ENCODE measurements around the gene RBAK.
"Not testable (repeated sequence)": the region's sequence is repeated elsewhere in the genome, so short reads cannot be mapped to it uniquely, and the experiment has no call there.

The RBAK gene

DNA sequence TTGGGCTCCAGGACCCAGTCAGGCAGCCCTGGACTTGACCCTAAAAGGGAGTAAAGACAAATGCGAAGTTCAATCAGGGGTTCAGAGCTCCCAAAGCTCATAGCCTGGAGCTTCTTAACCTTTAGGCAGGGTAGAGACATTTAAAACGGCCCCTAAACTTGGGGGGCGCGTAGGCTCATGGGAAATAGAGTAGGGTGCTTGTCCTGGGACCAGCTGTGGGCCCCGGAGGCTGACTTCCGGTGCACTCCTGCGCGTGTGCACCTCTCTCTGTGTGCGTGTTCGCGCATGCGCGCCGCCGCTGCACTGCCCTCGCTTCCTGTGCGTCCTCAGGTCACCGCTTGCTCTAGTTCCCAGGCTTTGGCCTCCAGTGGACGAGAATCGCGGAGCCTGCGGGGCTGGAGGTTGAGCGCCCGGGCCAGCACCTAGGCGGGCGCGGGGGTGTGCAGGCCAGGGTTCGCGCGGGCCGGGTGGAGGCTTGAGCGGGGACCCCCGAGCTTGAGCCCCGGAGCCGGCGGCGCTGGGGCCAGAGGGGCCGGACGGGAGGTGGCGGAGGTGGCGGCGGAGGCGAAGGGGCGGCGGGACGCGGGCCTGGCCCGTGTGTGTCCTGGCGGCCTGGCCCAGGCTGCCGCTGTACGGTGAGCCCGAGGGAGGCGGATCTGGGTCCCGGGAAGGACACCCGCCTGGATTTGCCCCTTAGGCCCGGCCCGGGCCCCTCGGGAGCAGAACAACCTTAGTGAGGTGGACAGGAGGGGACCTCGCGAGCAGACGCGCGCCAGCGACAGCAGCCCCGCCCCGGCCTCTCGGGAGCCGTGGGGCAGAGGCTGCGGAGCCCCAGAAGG, at the start of gene RBAK:
TSS of gene RBAK (plus strand) at position 303 of the 839 bp plus-strand sequence. CDS start 2,217 bp downstream, outside the sequence.
- peak; percentile 36 to 57 for DNase-seq

DNA sequence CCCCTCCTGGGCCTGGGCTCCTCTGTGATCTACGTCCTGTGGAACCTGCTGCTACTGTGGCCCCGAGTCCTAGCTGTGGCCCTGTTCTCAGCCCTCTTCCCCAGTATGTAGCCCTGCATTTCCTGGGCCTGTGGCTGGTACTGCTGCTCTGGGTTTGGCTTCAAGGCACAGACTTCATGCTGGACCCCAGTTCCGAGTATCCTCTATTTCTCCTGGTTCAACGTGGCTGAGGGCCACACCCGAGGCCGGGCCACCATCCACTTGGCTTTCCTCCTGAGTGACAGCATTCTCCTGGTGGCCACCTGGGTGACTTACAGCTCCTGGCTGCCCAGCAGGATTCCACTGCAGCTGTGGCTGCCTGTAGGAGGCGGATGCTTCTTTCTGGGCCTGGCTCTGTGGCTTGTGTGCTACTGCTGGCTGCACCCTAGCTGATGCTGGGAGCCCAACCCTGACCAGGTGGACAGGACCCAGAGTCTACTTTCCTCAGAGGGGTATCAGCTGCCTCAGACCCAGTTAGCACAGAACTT, 48.9 kb upstream of the RBAK start:
- no peak for DNase-seq

DNA sequence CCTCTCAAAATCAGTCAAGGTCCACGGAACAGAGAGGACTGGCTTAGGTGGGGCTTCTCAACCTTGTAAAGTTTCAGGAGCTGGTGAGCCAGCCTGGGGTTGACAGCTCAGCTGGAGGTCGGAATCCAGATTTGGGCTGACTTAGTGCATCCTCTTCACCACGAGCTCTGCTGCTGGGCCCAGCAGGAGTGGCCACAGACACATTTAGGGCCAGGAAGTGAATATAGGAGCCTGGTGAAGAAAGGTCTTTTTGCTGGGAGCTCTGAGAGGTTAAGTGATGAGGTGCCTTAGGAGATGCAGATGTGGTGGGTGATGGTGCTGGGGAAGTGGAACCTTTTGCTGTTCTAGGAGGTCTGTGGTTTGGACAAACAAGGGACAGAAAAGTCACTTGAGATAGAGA, 47.4 kb upstream of the RBAK start:
- no peak for DNase-seq

DNA sequence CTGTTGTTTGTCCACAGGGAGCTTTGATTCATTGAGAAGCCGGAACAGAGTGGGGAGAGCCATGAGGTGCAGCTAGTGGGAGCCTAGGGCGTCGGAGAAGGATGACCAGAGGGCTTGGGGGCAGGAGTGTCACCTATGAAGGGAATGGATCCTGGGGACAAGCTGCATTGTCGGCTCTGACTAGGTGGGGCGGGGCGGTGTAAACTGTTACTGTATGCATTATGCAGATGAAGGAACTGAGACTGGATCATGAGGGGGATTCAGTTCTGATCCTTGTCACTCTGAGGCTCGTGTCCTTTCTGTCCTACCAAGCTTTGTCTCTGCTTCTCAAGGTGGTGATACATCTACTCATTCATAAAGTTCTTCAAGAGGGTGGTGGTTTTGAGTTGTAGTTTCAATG, 46.8 kb upstream of the RBAK start:
- no peak for DNase-seq

DNA sequence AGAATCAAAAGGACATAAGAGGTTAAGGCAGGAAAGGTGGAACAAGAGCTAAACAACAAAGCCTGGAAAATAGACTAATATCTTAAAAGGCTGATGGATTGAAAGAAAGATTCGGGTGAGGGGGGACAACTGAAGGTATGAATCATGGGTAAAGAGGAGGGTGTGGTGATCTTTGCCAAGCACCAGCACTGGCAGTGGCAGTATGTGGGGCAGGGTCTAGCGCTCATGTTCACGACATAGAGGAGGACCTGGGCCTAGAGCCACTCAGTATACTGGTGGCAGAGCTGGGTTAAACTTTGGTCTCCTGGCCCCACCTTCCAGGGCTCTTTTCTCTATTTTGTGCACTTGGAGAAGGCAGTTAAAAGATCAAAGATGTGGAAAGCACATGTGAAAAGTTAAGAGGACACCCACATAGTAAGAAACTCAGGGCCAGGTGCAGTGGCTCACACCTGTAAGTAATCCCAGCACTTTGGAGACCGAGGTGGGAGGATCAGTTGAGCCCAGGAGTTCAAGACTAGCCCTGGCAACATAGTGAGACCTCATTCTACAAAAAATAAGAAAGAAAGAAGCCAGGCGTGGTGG, 46.2 kb upstream of the RBAK start:
- DNase-seq: no peak

DNA sequence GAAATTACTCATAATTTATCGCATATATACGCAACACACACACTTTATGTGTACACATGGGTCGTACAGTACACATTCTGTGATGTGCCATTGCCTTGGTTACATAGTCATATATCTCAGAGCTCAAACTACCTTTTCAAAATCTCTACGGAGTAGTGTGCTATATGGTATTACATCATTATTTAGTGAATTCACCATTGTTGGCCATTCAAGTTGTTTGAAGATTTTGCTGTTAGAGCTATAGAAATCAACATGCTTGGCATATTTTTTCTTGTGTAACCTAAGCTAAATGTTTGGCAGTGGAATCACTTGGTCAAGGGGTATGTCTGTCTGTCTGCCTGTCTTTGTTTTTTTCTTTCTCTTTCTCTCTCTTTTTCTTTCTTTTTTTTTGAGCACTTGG, 44.7 kb upstream of the RBAK start:
- no peak for DNase-seq

DNA sequence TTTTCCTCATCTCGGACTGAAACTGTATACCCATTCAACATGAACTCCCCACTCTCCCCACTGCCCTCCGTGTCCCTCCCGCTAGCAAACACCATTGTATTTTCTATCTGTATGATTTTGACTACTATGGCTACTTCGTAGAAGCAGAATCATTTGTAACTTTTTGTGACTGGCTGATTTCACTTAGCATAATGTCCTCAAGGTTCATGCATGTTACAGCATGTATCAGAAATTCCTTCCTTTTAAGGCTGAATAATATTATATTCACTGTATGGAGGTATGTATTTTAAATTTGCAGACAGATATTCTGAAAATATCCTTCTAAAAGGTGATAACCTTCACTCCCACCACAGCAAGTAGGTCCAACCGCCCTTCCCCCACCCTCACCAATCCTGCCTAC, 43.7 kb upstream of the RBAK start:
- DNase-seq: no peak

DNA sequence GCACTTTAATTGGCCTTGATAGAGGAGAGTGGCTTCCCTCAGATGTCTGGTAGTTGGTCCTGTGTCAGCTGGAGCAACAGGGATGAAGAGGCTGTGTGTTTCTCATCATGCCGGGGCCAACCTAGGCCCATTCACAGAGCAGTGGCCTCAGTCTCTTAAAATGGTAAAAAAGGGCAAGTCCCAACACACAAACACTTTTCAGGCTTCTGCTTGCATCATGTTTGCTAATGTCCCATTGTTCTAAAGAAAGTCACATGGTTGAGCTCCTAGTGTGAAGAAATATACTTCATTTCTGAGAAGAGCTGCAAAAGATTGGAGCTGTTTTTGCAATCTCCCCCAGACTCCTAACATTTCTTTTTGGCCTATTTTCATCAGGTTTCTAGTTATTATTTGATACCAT, 40.6 kb upstream of the RBAK start:
- DNase-seq: no peak

DNA sequence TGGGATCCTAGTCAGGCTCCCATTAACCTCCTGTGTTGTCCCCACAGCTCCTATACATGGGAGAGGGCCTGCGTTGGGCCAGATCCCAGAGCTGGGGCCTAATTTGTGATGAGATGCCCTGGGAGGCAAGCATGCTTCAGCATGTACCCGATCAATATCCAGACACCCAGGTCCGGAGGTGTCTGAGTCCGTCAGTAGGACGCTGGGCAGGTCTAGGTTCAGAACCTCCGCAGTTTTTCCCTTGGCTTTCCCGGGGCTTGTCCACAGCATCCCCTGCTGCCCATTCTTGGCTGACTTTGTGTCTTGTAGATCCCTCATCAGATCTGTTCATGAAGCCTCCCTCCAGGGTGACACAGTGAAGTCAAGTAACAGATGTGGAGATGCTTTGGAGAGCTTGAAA, 32.7 kb upstream of the RBAK start:
- no peak for DNase-seq

DNA sequence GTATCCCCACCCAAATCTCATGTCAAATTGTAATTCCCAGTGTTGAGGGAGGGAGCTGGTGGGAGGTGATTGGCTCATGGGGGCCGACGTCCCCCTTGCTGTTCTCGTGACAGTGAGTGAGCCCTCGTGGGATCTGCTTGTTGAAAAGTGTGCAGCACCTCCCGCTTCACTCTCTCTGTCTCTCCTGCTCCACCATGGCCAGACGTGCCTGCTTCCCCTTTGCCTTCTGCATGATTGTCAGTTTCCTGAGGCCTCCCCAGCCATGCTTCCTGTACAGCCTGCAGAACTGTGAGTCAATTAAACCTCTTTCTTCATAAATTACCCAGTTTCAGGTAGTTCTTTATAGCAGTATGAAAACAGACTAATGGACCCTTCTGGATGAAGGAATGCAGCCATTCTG, 29.7 kb upstream of the RBAK start:
- not testable (repeated sequence) for DNase-seq

DNA sequence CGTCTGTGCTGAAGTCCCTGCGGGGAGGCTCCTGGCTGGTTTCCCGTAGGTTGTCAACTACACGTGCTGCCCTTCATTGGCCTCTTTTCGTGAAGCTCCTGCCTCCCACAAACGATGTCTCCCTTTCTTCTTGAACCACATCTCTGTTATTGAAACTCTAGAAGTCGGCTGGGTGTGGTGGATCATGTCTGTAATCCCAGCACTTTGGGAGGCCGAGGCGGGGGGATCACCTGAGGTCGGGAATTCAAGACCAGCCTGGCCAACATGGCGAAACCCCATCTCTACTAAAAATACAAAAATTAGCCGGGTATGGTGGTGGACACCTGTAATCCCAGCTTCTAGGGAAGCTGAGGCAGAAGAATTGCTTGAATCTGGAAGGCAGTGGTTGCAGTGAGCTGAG, 28.0 kb upstream of the RBAK start:
- not testable (repeated sequence) for DNase-seq

DNA sequence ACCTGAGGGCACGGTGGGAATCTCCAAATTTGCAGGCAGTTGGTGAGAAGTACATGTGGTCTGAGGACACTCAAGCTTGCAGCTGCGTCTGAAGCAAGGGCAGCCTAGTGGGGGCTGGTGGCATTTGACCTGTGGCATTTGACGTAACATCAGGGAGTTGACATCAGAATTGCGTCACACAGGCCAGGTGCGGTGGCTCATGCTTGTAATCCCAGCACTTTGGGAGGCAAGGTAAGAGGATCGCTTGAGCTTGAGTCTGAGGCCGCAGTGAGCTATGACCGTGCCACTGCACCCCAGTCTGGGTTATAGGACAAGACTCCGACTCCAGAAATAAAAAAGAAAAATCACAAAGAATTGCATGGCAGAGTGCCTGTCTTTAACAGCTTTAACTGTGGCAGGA, 25.6 kb upstream of the RBAK start:
- no peak for DNase-seq

DNA sequence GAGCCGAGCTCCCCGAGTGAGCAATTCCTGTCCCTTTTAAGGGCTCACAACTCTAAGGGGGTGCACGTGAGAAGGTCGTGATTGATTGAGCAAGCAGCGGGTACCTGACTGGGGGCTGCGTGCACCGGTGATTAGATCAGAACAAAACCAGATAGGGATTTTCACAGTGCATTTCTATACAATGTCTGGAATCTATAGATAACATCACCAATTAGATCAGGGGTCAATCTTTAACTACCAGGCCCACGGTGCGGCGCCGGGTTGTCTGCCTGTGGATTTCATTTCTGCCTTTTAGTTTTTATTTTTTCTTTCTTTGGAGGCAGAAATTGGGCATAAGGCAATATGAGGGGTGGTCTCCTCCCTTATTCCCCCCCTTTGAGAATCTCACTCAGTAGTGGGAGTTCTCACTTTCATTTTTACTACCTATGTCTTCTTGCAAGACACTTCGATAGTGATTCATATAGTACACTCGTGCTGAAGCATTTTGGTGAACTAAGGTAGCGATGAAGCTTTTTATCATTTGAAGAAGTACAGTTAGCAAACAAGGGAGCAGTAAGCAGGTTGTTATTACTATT, 24.6 kb upstream of the RBAK start:
- DNase-seq: not testable (repeated sequence)

DNA sequence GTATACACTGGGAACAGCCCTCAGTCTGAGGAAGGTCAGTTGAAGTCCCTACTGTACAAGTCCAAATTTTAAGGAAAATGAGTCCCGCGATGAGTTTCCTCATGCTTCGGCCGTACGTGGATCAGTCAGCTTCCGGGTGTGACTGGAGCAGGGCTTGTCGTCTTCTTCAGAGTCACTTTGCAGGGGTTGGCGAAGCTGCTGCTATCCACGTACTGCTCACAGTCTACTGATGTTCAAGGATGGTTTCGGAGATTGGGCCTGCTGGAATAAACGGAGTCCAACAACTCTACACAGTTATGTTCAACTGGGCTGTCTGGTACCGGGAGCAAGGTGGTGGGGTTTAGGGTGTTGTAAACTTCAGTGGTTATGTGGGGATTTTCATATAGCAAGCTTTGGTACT, 22.0 kb upstream of the RBAK start:
- not testable (repeated sequence) for DNase-seq

DNA sequence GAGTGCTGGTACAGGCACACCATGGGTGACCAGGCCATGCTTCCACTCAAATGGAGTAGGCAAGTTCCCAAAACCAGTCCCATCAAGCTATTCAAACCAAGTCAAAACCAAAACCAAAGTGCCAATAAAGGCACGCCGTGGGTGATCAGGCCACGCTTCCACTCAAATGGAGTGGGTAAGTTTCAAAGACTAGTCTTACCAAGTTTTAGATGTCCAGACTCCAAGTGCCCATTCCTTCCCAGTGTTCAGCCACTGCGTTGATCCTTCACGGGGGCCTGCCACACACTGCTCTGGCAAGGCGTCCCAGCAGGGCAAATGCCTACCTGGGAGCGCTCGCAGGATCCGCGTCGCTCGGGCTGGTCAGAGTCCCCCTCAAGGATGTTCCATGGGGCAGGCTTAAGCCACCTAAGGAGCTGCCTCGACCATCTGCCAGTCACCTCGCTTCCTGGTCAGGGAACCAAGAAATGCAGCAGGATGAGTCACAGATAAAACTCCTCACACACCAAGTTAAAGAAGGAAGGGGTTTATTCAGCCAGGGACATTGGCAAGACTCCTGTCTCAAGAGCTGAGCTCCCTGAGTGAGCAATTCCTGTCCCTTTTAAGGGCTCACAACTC, 17.8 kb upstream of the RBAK start:
- not testable (repeated sequence) for DNase-seq

DNA sequence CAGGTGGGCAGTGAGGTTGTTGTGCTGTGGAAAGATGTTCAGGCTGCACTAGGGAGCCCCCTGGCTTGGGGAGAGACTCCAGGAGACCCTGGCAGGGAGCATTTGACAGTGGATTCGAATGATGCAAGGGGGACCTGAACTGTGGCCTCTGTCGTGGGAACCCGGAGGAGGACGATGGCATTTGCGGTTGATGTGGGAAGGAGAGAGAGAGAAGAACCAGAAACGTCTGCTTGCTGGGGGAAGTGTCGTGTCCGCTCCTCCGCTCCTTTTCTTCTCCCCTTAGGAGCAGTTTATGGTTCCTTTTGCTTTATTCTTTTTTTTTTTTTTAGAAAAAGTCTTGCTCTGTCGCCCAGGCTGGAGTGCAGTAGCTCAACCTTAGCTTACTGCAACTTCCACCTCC, 12.5 kb upstream of the RBAK start:
- DNase-seq: not testable (repeated sequence)

DNA sequence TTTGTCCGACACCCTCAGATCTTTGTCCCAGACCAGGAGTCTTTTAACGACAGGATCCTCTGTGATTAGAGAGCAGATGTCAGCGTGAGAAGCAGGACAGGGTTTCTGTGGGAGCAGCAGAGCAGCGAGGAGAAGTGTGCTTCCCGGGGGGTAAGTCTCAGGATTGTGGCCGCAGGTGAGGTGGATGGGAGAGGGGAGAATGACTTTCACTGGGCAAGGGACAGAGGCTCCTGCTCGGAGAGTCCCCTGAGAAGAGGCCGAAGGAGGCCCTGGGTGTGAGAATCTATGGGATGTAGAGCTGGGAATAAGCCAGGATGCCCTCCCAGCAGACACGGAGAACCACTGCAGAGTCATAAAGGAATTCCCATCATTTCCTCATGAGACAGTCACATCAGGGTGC, 10.4 kb upstream of the RBAK start:
- DNase-seq: no peak

DNA sequence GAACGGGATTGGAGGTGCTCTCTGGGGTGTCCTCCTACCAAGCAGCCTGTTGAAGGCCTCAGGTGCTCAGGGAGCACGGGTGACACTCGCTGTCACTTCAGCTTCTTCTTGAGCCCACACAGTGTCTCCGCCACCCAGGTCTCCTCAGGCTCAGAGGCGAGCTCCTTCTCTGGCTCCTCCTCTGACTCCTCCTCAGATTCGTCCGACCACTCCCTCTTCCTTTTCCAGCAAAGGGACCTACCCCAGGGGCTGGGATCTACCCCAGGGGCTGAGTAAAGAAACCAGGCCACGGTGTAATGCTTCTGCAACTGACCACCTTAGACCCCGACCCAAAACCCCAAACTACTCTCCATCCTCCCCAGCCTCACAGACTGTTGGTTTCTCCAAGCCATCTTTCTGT, 9.2 kb upstream of the RBAK start:
- no peak for DNase-seq

DNA sequence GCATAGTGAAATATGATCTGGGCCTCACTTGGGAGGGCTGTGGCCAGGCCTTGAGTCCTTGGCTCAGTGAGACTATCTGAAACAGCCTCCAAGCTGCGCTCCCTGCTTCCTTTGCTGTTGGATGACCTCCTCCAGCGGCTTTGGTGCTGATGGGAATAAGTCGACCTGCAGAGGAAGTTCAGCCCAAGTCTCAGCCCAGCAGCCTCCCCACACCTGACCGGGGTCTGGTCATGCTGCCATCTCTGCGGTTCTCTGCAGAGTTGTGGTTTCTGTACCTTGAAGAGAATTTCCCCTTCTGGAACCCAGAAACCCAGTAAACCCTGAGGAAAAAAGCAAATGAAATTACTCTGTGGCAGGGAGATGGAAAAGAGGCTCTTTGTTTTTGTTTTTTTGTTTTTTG, 4.6 kb upstream of the RBAK start:
- no peak for DNase-seq

DNA sequence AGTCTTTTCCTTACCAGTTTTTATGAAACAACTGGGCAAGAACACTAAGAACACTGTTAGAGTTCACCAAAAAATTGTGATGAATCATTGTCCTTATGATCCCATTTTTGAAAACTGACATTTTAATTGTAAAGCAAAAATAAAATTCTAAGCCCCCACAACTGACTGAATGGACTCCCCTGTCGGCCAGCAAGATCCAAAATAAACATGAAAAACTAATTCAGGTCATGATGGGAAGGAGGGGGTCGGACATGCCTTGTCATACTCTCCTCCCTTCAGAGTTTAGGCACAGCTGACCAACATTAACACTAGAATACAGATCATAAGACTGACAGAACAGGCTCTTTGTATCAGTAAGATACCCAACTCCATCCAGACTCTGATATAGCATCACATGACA, 2.0 kb upstream of the RBAK start:
- no peak for DNase-seq

DNA sequence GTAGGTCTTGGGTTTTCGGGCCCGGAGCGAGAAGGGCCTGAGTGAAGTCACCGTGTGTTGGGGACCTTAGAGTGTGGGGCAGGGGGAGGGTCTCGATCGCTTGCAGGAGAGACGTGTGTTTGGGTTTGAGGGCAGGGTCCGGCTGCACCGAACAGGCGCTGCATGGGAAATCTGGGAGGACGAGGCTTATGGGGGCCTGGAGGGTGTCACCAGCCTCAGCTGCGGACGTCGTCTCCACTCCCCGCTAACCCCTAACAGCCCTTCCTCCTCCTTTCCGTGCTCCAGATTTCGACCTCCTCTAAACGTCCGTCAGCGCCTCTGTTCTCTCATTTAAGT, 705 bp downstream of the RBAK start:
- not testable (repeated sequence) for DNase-seq

DNA sequence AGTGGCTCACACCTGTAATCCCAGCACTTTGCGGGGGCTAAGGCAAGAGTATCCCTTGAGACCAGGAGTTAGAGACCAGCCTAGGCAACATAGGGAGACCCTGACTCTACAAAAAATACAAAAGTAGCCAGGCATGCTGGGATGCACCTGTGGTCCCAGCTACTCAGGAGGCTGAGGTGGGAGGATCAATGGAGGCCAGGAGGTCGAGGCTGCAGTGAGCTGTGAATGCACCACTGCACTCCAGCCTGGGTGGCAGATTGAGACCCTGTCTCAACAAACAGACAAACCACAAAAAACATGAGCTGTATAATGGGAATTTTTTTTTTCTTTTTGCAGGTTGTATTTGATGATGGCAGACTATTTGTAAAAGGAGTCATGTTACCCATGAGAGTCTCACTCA, 1.5 kb downstream of the RBAK start:
- not testable (repeated sequence) for DNase-seq

DNA sequence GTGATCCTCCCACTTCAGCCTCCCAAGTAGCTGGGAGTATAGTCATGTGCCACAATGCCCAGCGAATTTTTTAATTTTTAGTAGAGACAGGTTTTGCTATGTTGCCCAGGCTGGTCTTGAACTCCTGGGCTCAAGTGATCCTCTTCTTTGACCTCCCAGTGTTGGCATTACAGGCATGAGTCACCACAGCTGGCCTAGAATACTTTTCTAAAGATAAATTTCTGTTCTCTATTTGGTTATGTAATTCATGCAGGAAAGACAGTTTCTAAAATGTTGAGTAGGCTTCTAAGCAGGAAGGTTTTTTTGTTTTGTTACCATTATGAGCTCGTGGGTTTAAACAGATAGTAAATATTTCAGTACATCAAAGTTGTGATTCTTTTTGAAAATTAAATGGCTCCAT, 5.0 kb downstream of the RBAK start:
- DNase-seq: no peak

DNA sequence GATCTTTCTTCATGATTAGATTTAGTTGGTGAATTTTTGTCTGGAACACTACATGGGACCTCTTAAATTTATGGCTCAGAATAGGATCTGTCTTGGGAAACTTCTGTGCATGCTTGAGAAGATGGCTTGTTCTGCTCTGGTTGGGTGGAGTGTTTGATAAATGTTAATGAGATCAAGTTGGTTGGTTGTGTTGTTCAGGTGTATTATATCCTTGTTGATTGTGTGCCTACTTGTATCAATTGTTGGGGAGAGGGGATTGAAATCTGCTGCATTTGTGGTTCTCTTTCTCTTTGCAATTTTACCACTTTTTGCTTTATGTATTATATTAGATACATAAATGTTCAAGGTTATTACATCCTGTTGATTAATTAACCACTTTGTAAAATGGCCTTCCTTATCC, 6.1 kb downstream of the RBAK start:
- not testable (repeated sequence) for DNase-seq
